Loucy (cell line): ENCODE measurements around the gene TMTC2.

Experiments used
- H2AFZ ChIP-seq: fragments of 200-600 bp; sonication (generic); 2 replicates; pipeline ENCODE4 v1.6.0; 2016; ENCODE audit warnings: antibody characterized with exemption, mild to moderate bottlenecking, low read length, moderate library complexity
- H3F3A ChIP-seq: fragments of 200-600 bp; 2 replicates; pipeline ENCODE4 v1.6.0; 2016; ENCODE audit warnings: antibody characterized with exemption, low read depth, mild to moderate bottlenecking
- H3K27me3 ChIP-seq: fragments of 200-600 bp; sonication (generic); 2 replicates; pipeline ENCODE4 v1.6.1; 2014; ENCODE audit warnings: low read length, mild to moderate bottlenecking; ENCODE audit not compliant: insufficient read depth, poor library complexity, severe bottlenecking
- H3K36me3 ChIP-seq: fragments of 200-600 bp; sonication (generic); 2 replicates; pipeline ENCODE4 v1.6.1; 2016; ENCODE audit warnings: low read length; ENCODE audit not compliant: insufficient read depth
- H3K4me1 ChIP-seq: fragments of 200-600 bp; sonication (generic); 2 replicates; pipeline ENCODE4 v1.5.1; 2014; ENCODE audit warnings: low read length, mild to moderate bottlenecking; ENCODE audit not compliant: insufficient read depth, poor library complexity, severe bottlenecking
- H3K4me2 ChIP-seq: fragments of 200-600 bp; sonication (generic); 2 replicates; pipeline ENCODE4 v1.6.0; 2014; ENCODE audit warnings: antibody characterized with exemption, low read length, low read depth, mild to moderate bottlenecking; ENCODE audit not compliant: poor library complexity, severe bottlenecking
- H3K4me3 ChIP-seq: fragments of 200-600 bp; sonication (generic); 2 replicates; pipeline ENCODE4 v1.5.1; 2014; ENCODE audit warnings: low read length, mild to moderate bottlenecking, mixed read lengths; ENCODE audit not compliant: poor library complexity, severe bottlenecking
- H3K79me2 ChIP-seq: fragments of 200-600 bp; sonication (generic); 2 replicates; pipeline ENCODE4 v1.6.1; 2014; ENCODE audit warnings: low read length; ENCODE audit not compliant: insufficient read depth
- H3K9ac ChIP-seq: fragments of 200-600 bp; sonication (generic); 2 replicates; pipeline ENCODE4 v1.6.0; 2014; ENCODE audit warnings: mild to moderate bottlenecking, low read depth, low read length, moderate library complexity; ENCODE audit not compliant: poor library complexity, severe bottlenecking
- H3K9me2 ChIP-seq: fragments of 200-600 bp; sonication (generic); replicated peaks from 2 replicates; pipeline ENCODE4 v1.6.1; 2016; ENCODE audit warnings: low read depth, low read length, mixed read lengths
- H3K9me3 ChIP-seq: fragments of 200-600 bp; sonication (generic); 2 replicates; pipeline ENCODE4 v1.6.1; 2014; ENCODE audit warnings: mild to moderate bottlenecking, antibody characterized with exemption, low read length, low read depth; ENCODE audit not compliant: insufficient read depth
- H4K20me1 ChIP-seq: fragments of 200-600 bp; sonication (generic); 2 replicates; pipeline ENCODE4 v1.6.0; 2014; ENCODE audit warnings: antibody characterized with exemption, low read length, mild to moderate bottlenecking; ENCODE audit not compliant: insufficient read depth, poor library complexity, severe bottlenecking
- EZH2phosphoT487 ChIP-seq: fragments of 200-600 bp; IDR thresholded peaks from 2 replicates; pipeline ENCODE4 v1.6.1; 2018; ENCODE audit warnings: antibody characterized with exemption, mild to moderate bottlenecking, moderate library complexity, borderline replicate concordance
- TF ChIP-seq, protein P1 (sequence below): fragments of 200-600 bp; sonication (generic); conservative IDR thresholded peaks from 2 replicates; pipeline ENCODE4 v1.5.1; 2014; ENCODE audit warnings: mild to moderate bottlenecking, antibody characterized with exemption, low read length

Gene TMTC2

DNA sequence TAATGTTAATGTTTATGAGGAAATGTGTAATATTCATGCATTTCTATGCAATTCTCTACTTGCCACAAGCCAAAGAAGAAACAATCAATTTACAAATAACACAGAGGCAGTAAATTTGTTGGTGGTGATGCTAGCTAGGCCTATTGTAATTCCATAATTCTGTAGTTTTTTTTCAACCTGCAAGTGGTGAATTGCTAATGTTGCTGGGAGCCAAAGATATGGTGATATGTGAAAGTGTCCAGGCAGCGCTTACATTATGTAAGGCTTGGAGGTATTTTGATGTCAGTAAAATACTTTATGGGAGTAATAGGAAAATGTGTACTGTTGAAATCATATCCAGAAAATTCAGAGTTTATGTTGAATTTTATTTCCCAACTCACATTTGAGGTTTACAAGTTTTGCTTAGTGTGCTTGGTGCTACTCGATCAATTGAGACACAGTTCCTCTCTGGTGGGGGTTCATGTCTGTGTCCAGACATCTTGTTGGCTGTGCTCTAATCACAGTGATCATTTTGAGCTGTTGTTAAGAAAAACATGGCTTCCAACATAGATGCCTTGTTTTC lies 23.2 kb downstream of the TMTC2 start:
- Histone ChIP-seq H3K27me3 (no peaks in the 10 kb centered on the region), H3K9ac (no peak overlapping the region), H3F3A (no peaks in the 10 kb centered on the region), H3K9me3 (no peaks in the 10 kb centered on the region), H3K4me3 (no peak overlapping the region), H3K79me2 (no peaks in the 10 kb centered on the region), H3K4me2 (no peak overlapping the region), H3K9me2 (no peaks in the 10 kb centered on the region), H3K36me3 (no peaks in the 10 kb centered on the region), H4K20me1 (no peaks in the 10 kb centered on the region), H3K4me1 (no peaks in the 10 kb centered on the region), H2AFZ (no peak overlapping the region)
- no peak for TF ChIP-seq EZH2phosphoT487
- TF ChIP-seq, protein P1, sequence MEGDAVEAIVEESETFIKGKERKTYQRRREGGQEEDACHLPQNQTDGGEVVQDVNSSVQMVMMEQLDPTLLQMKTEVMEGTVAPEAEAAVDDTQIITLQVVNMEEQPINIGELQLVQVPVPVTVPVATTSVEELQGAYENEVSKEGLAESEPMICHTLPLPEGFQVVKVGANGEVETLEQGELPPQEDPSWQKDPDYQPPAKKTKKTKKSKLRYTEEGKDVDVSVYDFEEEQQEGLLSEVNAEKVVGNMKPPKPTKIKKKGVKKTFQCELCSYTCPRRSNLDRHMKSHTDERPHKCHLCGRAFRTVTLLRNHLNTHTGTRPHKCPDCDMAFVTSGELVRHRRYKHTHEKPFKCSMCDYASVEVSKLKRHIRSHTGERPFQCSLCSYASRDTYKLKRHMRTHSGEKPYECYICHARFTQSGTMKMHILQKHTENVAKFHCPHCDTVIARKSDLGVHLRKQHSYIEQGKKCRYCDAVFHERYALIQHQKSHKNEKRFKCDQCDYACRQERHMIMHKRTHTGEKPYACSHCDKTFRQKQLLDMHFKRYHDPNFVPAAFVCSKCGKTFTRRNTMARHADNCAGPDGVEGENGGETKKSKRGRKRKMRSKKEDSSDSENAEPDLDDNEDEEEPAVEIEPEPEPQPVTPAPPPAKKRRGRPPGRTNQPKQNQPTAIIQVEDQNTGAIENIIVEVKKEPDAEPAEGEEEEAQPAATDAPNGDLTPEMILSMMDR, result no peak

DNA sequence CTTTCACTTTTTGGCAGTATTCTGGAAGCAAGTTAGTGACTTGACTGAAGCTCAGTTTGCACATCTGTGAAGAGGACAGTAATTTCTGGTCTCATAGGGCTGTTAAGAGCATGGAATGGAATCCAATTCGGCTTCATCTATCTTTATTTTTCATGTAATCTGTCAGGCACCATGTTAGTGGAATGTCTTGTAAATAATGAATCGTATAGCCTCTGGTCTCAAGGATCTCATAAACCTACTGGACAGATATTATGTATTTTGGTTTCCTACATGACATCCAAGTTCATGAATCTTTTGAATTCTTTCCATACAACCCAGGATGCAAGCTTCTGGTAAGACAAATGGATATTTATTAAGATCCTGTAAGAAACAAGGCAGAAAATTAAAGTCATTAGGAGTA lies 24.0 kb downstream of the TMTC2 start:
- no peak overlapping the region for H3K9ac ChIP-seq
- no peaks in the 10 kb centered on the region for H3F3A ChIP-seq
- H3K9me3 ChIP-seq, result no peaks in the 10 kb centered on the region
- H3K36me3 ChIP-seq, result no peaks in the 10 kb centered on the region
- no peak for TF ChIP-seq EZH2phosphoT487
- TF ChIP-seq, protein P1, result no peak
- H3K9me2 ChIP-seq, result no peaks in the 10 kb centered on the region
- no peaks in the 10 kb centered on the region for H3K27me3 ChIP-seq
- no peaks in the 10 kb centered on the region for H3K4me1 ChIP-seq
- no peak overlapping the region for H2AFZ ChIP-seq
- no peak overlapping the region for H3K4me2 ChIP-seq
- H3K4me3 ChIP-seq, result no peak overlapping the region
- H3K79me2 ChIP-seq, result no peaks in the 10 kb centered on the region
- H4K20me1 ChIP-seq, result no peaks in the 10 kb centered on the region

DNA sequence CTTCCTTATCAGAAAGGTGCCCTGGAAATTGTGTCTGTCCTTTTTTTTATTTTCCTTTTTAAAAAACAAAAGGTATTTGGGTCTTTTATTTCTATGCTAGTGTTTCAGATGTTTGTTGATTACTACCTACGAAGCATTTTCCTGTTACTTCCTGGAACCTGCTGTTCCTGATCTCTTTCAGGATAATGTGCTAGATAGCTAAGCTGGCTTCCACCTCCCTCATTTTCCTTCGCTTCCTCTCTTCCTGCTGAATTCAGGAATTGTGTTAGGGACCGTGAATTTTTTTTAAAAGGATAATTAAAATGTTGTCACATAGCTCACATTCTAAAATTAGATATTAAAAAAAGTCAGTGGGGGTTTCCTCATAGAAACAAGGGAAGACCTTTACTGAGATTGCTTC lies 27.7 kb downstream of the TMTC2 start:
- Histone ChIP-seq H2AFZ (no peak overlapping the region), H3K27me3 (no peaks in the 10 kb centered on the region), H3K36me3 (no peaks in the 10 kb centered on the region), H3K79me2 (no peaks in the 10 kb centered on the region), H3K9me3 (no peaks in the 10 kb centered on the region), H3K4me1 (no peaks in the 10 kb centered on the region), H3K4me3 (no peak overlapping the region), H3K4me2 (no peak overlapping the region), H4K20me1 (no peaks in the 10 kb centered on the region), H3K9me2 (no peaks in the 10 kb centered on the region), H3F3A (no peaks in the 10 kb centered on the region), H3K9ac (no peak overlapping the region)
- TF ChIP-seq EZH2phosphoT487, result no peak
- TF ChIP-seq, protein P1, result no peak
